Epithelial cell of proximal tubule (primary cell): ENCODE measurements around the gene PROM1. TPM values are rescaled to one million over a fixed set of nuclear protein-coding genes. Genes with fewer than 3 reads are reported as not detected.

Source experiments
- DNase-seq: peaks from one replicate; pipeline ENCODE4 v3.0.0-alpha.2; 2011; ENCODE audit warnings: low read depth
- H3K4me3 ChIP-seq: 2 replicates; pipeline ENCODE4 v1.5.1; 2011; ENCODE audit warnings: low read depth, mild to moderate bottlenecking, low read length
- CTCF ChIP-seq: conservative IDR thresholded peaks from 2 replicates; pipeline ENCODE4 v1.5.1; 2012; ENCODE audit warnings: low read depth, mild to moderate bottlenecking, low read length
- total RNA-seq: library from RNA; depleted of rRNA; stranded (reverse); fragments of >200 nt; gene quantifications from 2 replicates; pipeline ENCODE4 v1.2.3, GENCODE V29; 2015

The PROM1 gene
- total RNA-seq, 1 donor from 2014 or later, result 69.6 TPM

- H3K4me3 ChIP-seq, result no peak overlapping the region
- no peak for TF ChIP-seq CTCF
- no peak for DNase-seq
Measured at GRCh38 chr4:15951781-15952180, 132.0 kb downstream of the PROM1 start.

- no peak for TF ChIP-seq CTCF
- no peak for DNase-seq
- H3K4me3 ChIP-seq, result no peak overlapping the region
Measured at GRCh38 chr4:15948826-15949225, 135.0 kb downstream of the PROM1 start.

- no peak for TF ChIP-seq CTCF
- DNase-seq, result no peak
- H3K4me3 ChIP-seq, result no peak overlapping the region
Measured at GRCh38 chr4:15947684-15948083, 136.1 kb downstream of the PROM1 start.

GRCh38 chr4:15945516-15945915 lies 138.3 kb downstream of the PROM1 start:
- no peak for TF ChIP-seq CTCF
- no peak for DNase-seq
- H3K4me3 ChIP-seq, result no peak overlapping the region

- no peak overlapping the region for H3K4me3 ChIP-seq
- DNase-seq, result no peak
Measured at GRCh38 chr4:15944895-15945294, 138.9 kb downstream of the PROM1 start.

GRCh38 chr4:15942283-15942682 lies 141.5 kb downstream of the PROM1 start:
- TF ChIP-seq CTCF, result no peak
- DNase-seq, result no peak
- H3K4me3 ChIP-seq, result no peak overlapping the region

More at GRCh38 chr4:15944895-15945294, 138.9 kb downstream of the PROM1 start:
- TF ChIP-seq CTCF, result no peak

GRCh38 chr4:15938640-15939039 lies 145.2 kb downstream of the PROM1 start, which contains the start of gene FGFBP1:
Gene FGFBP1 (minus strand): TSS chr4:15938740. CDS start chr4:15936632, 2,108 bp downstream.
- no peak within 1 kb of the TSS for H3K4me3 ChIP-seq
- TF ChIP-seq CTCF, result no peak
- no peak for DNase-seq
